Astrocyte (in vitro differentiated cells and primary cell): ENCODE measurements around the gene CIITA.

Experiments used
- EZH2 ChIP-seq: IDR thresholded peaks from 2 replicates; pipeline ENCODE4 v1.6.1; 2012; ENCODE audit warnings: mild to moderate bottlenecking, low read length, inconsistent platforms; ENCODE audit not compliant: insufficient read depth
- TF ChIP-seq, protein P1 (sequence below): IDR thresholded peaks from 2 replicates; pipeline ENCODE4 v1.5.1; 2011; ENCODE audit warnings: low read depth, mild to moderate bottlenecking, inconsistent platforms, low read length, moderate library complexity; ENCODE audit not compliant: insufficient read depth

DNA sequence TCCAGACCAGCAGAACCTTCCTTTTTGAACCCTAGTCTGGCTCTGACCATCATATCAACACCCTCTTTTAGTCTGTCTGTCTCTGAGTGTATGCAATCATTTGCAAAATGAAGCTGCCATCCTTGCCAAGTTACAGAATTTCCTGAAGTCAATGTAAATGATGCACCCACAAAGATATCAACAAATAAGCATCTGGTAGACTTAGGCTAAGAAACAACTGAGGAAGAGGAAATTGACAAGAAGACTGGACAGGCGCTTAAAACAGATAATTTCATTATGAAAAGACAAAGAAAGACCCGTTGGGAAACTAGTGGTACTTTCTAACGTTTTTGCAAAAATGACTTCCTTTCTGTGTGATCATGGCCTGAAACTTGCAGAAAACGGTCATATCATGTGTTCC is 24.7 kb upstream of the CIITA start:
- TF ChIP-seq, protein P1, sequence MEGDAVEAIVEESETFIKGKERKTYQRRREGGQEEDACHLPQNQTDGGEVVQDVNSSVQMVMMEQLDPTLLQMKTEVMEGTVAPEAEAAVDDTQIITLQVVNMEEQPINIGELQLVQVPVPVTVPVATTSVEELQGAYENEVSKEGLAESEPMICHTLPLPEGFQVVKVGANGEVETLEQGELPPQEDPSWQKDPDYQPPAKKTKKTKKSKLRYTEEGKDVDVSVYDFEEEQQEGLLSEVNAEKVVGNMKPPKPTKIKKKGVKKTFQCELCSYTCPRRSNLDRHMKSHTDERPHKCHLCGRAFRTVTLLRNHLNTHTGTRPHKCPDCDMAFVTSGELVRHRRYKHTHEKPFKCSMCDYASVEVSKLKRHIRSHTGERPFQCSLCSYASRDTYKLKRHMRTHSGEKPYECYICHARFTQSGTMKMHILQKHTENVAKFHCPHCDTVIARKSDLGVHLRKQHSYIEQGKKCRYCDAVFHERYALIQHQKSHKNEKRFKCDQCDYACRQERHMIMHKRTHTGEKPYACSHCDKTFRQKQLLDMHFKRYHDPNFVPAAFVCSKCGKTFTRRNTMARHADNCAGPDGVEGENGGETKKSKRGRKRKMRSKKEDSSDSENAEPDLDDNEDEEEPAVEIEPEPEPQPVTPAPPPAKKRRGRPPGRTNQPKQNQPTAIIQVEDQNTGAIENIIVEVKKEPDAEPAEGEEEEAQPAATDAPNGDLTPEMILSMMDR: no peak
- no peak for TF ChIP-seq EZH2
